Brain microvascular endothelial cell (primary cell): ENCODE results near the gene EFHC2.
"Not testable (repeated sequence)": the region's sequence is repeated elsewhere in the genome, so short reads cannot be mapped to it uniquely, and the experiment has no call there.

Experiments
- DNase-seq: peaks from one replicate; pipeline ENCODE4 v3.0.0-alpha.2; 2020
- H3K27ac ChIP-seq: fragments of 250-450 bp; sonication (Bioruptor Pico); 2 replicates; pipeline ENCODE4 v1.5.1; 2020; ENCODE audit warnings: mild to moderate bottlenecking, moderate library complexity
- H3K27me3 ChIP-seq: fragments of 250-450 bp; sonication (Bioruptor Pico); replicated peaks from 2 replicates; pipeline ENCODE4 v1.5.1; 2020; ENCODE audit warnings: mild to moderate bottlenecking
- H3K36me3 ChIP-seq: fragments of 250-450 bp; sonication (Bioruptor Pico); replicated peaks from 2 replicates; pipeline ENCODE4 v1.5.1; 2020; ENCODE audit warnings: mild to moderate bottlenecking
- H3K4me3 ChIP-seq: 2 replicates; pipeline ENCODE4 v1.5.1; 2011; ENCODE audit warnings: low read depth, mild to moderate bottlenecking, control low read depth, low read length, moderate library complexity
- CTCF ChIP-seq: IDR thresholded peaks from 2 replicates; pipeline ENCODE4 v1.5.1; 2011; ENCODE audit warnings: low read depth, mild to moderate bottlenecking, moderate library complexity, low read length, control low read depth, inconsistent platforms; ENCODE audit errors: missing control alignments
- in situ Hi-C: cut with HindIII; loops from 2 replicates; pipeline ENCODE4 v1.10.0; 2017; ENCODE audit warnings: low sequenced_read_pairs, low pct_ligation_motif_present

EFHC2 gene

GRCh38 chrX:44267116-44267515 lies 76.4 kb downstream of the EFHC2 start:
- no peak for DNase-seq
- no peak overlapping the region for H3K4me3 ChIP-seq
- no peaks in the 10 kb centered on the region for H3K27me3 ChIP-seq
- in situ Hi-C loops, result no loop called here
- no peak overlapping the region for H3K27ac ChIP-seq
- no peaks in the 10 kb centered on the region for H3K36me3 ChIP-seq
- no peak for TF ChIP-seq CTCF

- no peak for DNase-seq
- Histone ChIP-seq H3K36me3 (no peaks in the 10 kb centered on the region), H3K27me3 (no peaks in the 10 kb centered on the region), H3K4me3 (no peak overlapping the region), H3K27ac (no peak overlapping the region)
- in situ Hi-C loops, result no loop called here
- no peak for TF ChIP-seq CTCF
Observed at GRCh38 chrX:44265559-44265958, 77.9 kb downstream of the EFHC2 start.

- Histone ChIP-seq H3K4me3 (no peak overlapping the region), H3K36me3 (no peaks in the 10 kb centered on the region), H3K27me3 (no peaks in the 10 kb centered on the region), H3K27ac (no peak overlapping the region)
- in situ Hi-C loops, result no loop called here
- DNase-seq, result no peak
- no peak for TF ChIP-seq CTCF
Observed at GRCh38 chrX:44264936-44265335, 78.5 kb downstream of the EFHC2 start.

- Histone ChIP-seq H3K27ac (no peak overlapping the region), H3K36me3 (no peaks in the 10 kb centered on the region), H3K27me3 (no peaks in the 10 kb centered on the region), H3K4me3 (no peak overlapping the region)
- in situ Hi-C loops, result no loop called here
- TF ChIP-seq CTCF, result no peak
- DNase-seq, result no peak
Observed at GRCh38 chrX:44261286-44261685, 82.2 kb downstream of the EFHC2 start.

GRCh38 chrX:44260609-44261008 lies 82.9 kb downstream of the EFHC2 start:
- H3K27me3 ChIP-seq, result no peaks in the 10 kb centered on the region
- DNase-seq, result no peak
- in situ Hi-C loops, result no loop called here
- no peaks in the 10 kb centered on the region for H3K36me3 ChIP-seq
- no peak overlapping the region for H3K4me3 ChIP-seq
- H3K27ac ChIP-seq, result no peak overlapping the region
- TF ChIP-seq CTCF, result no peak

- DNase-seq, in situ Hi-C loops, H3K36me3 ChIP-seq, H3K4me3 ChIP-seq, H3K27ac ChIP-seq, H3K27me3 ChIP-seq: not testable (repeated sequence)
Observed at GRCh38 chrX:44255742-44256141, 87.7 kb downstream of the EFHC2 start.
